ENCODE measurements around the gene ALOXE3. TPM values are rescaled to one million over a fixed set of nuclear protein-coding genes. Genes with fewer than 3 reads are reported as not detected.
A peak's percentile ranks its signal among the peaks of the same experiment; 100 is the strongest.

ALOXE3 gene
- total RNA-seq, 1 donor from 2014 or later: not detected

- no peak for DNase-seq (ENCODE audit: low spot score)
- intact Hi-C loops (cut with micrococcal nuclease): no loop called here
- Mint-ChIP-seq H3K4me1 (ENCODE audit: low read depth) (no peaks in the 10 kb centered on the region), H3K36me3 (ENCODE audit: low read depth) (no peaks in the 10 kb centered on the region), H3K27ac (peak overlapping the region; percentile 21), H3K27me3 (ENCODE audit: insufficient read depth) (peaks cover 7% of the 10 kb centered on the region), H3K4me3 (no peak overlapping the region), H3K9me3 (no peaks in the 10 kb centered on the region)
These were observed 69.6 kb downstream of the ALOXE3 start for GRCh38 chr17:8048736-8049135.

GRCh38 chr17:8048236-8048635 is 70.1 kb downstream of the ALOXE3 start:
- H3K9me3 Mint-ChIP-seq: no peaks in the 10 kb centered on the region
- no peaks in the 10 kb centered on the region for H3K36me3 Mint-ChIP-seq (ENCODE audit: low read depth)
- intact Hi-C loops (cut with micrococcal nuclease): no loop called here
- DNase-seq (ENCODE audit: low spot score): no peak
- H3K4me1 Mint-ChIP-seq (ENCODE audit: low read depth): no peaks in the 10 kb centered on the region
- no peak overlapping the region for H3K27ac Mint-ChIP-seq
- peaks cover 7% of the 10 kb centered on the region for H3K27me3 Mint-ChIP-seq (ENCODE audit: insufficient read depth)
- no peak overlapping the region for H3K4me3 Mint-ChIP-seq

GRCh38 chr17:8047769-8048110 is 70.6 kb downstream of the ALOXE3 start:
- Mint-ChIP-seq H3K4me3 (no peak overlapping the region), H3K9me3 (no peaks in the 10 kb centered on the region)

GRCh38 chr17:8046929-8047768 is 71.2 kb downstream of the ALOXE3 start:
- no peak overlapping the region for H3K27ac Mint-ChIP-seq
- no peaks in the 10 kb centered on the region for H3K36me3 Mint-ChIP-seq (ENCODE audit: low read depth)
- no peaks in the 10 kb centered on the region for H3K9me3 Mint-ChIP-seq
- no peak for DNase-seq (ENCODE audit: low spot score)
- peaks cover 7% of the 10 kb centered on the region for H3K27me3 Mint-ChIP-seq (ENCODE audit: insufficient read depth)
- H3K4me3 Mint-ChIP-seq: no peak overlapping the region
- H3K4me1 Mint-ChIP-seq (ENCODE audit: low read depth): no peaks in the 10 kb centered on the region
- intact Hi-C loops (cut with micrococcal nuclease): no loop called here

More at GRCh38 chr17:8047769-8048110, 70.6 kb downstream of the ALOXE3 start:
- intact Hi-C loops (cut with micrococcal nuclease): no loop called here
- Mint-ChIP-seq H3K4me1 (ENCODE audit: low read depth) (no peaks in the 10 kb centered on the region), H3K36me3 (ENCODE audit: low read depth) (no peaks in the 10 kb centered on the region), H3K27me3 (ENCODE audit: insufficient read depth) (peaks cover 7% of the 10 kb centered on the region), H3K27ac (no peak overlapping the region)
- no peak for DNase-seq (ENCODE audit: low spot score)

GRCh38 chr17:8046306-8046928 is 71.9 kb downstream of the ALOXE3 start:
- Mint-ChIP-seq H3K4me1 (ENCODE audit: low read depth) (no peaks in the 10 kb centered on the region), H3K27me3 (ENCODE audit: insufficient read depth) (peaks cover 8% of the 10 kb centered on the region), H3K36me3 (ENCODE audit: low read depth) (no peaks in the 10 kb centered on the region), H3K9me3 (no peaks in the 10 kb centered on the region), H3K27ac (no peak overlapping the region), H3K4me3 (no peak overlapping the region)
- intact Hi-C loops (cut with micrococcal nuclease): no loop called here
- no peak for DNase-seq (ENCODE audit: low spot score)

Other genes with a start within 250 kb of the ALOXE3 start
- gene CHD3, start 229.7 kb downstream of the ALOXE3 start, total RNA-seq: 125 and 133 TPM in 2 replicates
- 6.2 and 6.3 TPM in 2 replicates for gene RNF227, start 202.2 kb downstream of the ALOXE3 start, total RNA-seq
- 9.9 and 10.8 TPM in 2 replicates for gene KCNAB3, start 188.7 kb downstream of the ALOXE3 start, total RNA-seq
- 153 and 162 TPM in 2 replicates for gene TRAPPC1, start 186.6 kb downstream of the ALOXE3 start, total RNA-seq
- gene CNTROB, start 186.3 kb downstream of the ALOXE3 start, total RNA-seq: 53.5 and 54.7 TPM in 2 replicates
- gene GUCY2D, start 115.9 kb downstream of the ALOXE3 start, total RNA-seq: not detected in 2 replicates
- not detected in 2 replicates for gene ALOX15B, start 79.5 kb downstream of the ALOXE3 start, total RNA-seq
- 0.51 and 0.78 TPM in 2 replicates for gene ALOX12B, start 30.8 kb downstream of the ALOXE3 start, total RNA-seq
- 0.88 and 1.8 TPM in 2 replicates for gene HES7, start 5.6 kb upstream of the ALOXE3 start, total RNA-seq
- 36.9 and 37.4 TPM in 2 replicates for gene PER1, start 33.9 kb upstream of the ALOXE3 start, total RNA-seq
- gene VAMP2, start 44.4 kb upstream of the ALOXE3 start, total RNA-seq: 54.7 and 55.9 TPM in 2 replicates
- 19.3 and 20.8 TPM in 2 replicates for gene TMEM107, start 57.9 kb upstream of the ALOXE3 start, total RNA-seq
- gene BORCS6, start 71.7 kb upstream of the ALOXE3 start, total RNA-seq: 6.3 and 6.7 TPM in 2 replicates
- gene AURKB, start 92.1 kb upstream of the ALOXE3 start, total RNA-seq: 82.2 and 88.7 TPM in 2 replicates
- gene CTC1, start 129.5 kb upstream of the ALOXE3 start, total RNA-seq: 68.5 and 76.3 TPM in 2 replicates
- gene PFAS, start 130.8 kb upstream of the ALOXE3 start, total RNA-seq: 189 and 204 TPM in 2 replicates
- 52.9 and 57.9 TPM in 2 replicates for gene RANGRF, start 170.2 kb upstream of the ALOXE3 start, total RNA-seq
- gene SLC25A35, start 176.9 kb upstream of the ALOXE3 start, total RNA-seq: 5.3 and 5.5 TPM in 2 replicates
- gene ARHGEF15, start 191.7 kb upstream of the ALOXE3 start, total RNA-seq: not detected in 2 replicates
- not detected in 2 replicates for gene ODF4, start 221.3 kb upstream of the ALOXE3 start, total RNA-seq

All from activated T-helper 1 cell treated with anti-CD3 and anti-CD28 coated beads, Interleukin-12 subunit alpha, Interleukin-12 subunit beta, Interleukin-2, Interleukin-4 antibody, amounts not matched to agents 30 ng/mL and 10 ng/mL and 1 ng/mL, durations not matched to agents 14 hours and 24 hours and 36 hours (primary cell).